GM21381 (cell line): ENCODE data around the gene PCDHGC5.

Experiments used
- ATAC-seq: cut with Tn5 transposase; IDR thresholded peaks from one replicate; pipeline ENCODE4 v1.9.1; 2021; ENCODE audit warnings: mild to moderate bottlenecking, moderate library complexity; ENCODE audit not compliant: unreplicated experiment

The PCDHGC5 gene

DNA sequence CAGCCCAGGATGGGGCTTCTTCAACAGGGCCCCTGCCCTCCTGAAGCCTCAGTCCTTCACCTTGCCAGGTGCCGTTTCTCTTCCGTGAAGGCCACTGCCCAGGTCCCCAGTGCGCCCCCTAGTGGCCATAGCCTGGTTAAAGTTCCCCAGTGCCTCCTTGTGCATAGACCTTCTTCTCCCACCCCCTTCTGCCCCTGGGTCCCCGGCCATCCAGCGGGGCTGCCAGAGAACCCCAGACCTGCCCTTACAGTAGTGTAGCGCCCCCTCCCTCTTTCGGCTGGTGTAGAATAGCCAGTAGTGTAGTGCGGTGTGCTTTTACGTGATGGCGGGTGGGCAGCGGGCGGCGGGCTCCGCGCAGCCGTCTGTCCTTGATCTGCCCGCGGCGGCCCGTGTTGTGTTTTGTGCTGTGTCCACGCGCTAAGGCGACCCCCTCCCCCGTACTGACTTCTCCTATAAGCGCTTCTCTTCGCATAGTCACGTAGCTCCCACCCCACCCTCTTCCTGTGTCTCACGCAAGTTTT is 23.6 kb downstream of the PCDHGC5 start:
- no peak for ATAC-seq

DNA sequence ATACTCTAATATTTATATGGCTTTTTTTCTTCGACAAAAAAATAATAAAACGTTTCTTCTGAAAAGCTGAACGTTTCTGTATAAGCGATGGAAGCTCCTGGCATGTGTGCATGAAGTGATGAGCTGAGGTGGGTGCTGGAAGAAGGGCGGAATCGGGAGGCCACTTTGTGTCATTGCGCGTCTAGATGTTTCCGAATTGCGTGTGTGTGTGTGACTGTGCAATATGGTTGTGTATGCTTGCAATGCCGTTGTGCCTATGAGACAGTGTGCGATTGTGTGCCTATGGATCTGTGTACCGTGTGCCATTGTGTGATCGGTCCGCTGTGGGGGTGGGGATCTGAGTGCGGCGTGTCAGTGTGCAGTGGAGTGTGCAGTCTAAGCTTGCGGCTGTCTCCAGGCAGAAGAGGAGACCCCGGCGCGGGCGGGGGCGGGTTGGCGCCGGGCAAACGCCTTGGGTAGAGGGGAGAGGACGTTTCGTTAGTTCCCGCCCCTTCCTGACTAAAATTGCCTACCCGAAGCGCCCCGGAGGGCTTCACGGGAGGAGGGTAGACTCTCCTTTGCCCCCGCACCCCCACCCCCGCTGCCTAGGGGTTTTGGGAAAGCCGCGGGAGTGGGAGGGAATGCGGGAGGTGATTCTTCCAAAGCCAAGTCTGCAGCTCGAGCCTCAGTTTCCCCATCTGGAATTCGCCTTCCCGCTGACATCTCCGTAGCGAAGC is 24.2 kb downstream of the PCDHGC5 start:
- no peak for ATAC-seq

DNA sequence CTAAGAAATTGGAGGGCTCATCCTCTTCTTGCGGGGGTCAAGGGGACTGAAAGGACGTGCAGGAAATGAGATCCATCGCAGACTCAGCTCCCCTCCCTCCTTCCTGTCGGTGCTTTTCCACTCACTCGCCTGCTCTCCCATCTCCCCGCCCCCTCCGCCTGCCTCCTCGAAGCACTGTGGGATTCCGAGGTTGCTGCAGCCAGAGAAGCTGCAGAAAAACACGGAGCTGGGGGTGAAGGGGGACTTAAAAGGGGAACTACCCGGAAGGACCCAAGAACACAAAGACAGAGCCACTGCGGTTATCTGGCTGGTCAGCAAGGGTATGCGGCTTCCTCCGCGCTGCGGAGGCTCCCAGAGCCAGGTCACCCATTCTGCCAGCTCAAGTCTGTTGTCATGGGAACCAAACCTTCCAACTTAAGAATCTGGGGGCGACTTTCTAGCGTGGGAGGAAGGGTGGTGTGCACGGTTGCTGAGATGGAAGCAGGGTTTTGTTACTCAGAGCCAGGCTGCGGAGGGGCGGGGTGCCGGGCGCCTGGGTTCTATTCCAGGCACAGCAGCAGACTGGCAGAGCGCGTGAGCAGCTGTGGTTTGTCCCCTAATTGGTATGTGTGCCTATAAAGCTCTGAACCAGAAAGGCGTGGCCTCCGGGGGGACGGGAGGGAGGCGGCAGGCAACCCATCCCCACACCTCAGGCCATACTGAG is 24.9 kb downstream of the PCDHGC5 start:
- ATAC-seq = no peak

DNA sequence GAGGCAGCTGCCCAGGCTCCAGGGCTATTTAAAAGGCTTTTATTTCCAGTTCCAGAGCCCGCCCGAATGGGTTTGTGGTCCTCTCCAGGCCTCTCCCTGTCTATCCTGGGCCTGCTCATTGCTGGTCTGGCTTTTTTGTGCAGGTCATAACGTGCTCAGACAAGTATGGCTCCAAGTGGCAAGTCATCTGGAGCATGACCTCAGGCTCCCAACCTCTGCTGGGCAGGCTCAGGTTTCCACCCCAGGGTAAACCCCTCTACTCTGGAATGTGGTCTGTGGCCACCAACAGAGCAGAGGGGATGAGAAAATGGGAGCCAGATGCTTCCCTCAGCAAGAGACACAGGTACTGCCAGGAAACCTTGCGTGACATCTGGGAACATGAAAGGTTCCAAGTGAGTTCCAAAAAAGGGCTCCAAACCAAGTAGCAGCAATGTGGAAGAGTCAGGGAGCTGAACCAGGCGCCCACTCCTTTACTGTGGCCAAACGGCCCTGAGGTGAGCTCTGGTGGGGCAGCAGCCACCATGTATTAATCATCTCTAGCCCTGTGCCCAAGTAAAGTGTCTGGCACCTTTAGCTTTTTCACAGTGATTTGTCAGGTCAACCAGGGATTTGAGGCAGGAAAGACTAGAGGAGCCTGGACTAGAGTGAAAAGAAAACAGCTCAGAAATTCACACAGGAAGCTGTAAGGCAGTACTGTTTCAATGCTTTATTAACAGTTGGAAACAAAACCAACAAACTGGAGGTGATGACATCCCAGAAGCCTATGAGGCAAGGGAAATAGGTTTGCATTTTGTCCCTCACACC is 25.7 kb downstream of the PCDHGC5 start:
- ATAC-seq = no peak

DNA sequence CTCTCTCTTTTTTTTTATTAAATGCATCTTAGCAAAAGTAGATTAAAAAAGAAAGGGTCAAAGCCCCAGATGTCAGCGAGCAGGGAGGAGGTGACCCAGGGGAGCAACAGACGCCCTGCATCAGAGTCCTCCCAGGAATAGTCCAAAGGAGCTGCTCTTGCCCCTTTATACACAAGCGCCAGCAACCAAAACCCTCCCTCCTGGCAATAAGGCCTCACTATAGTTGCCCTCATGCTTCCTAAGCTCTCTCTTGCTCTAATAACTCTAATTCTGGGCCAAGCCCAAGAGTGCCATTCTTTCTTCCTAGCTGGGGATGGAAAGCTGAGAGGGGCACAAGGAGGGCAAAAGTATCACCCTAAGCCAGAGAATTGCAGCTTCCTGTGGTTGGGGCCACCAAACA is 26.3 kb downstream of the PCDHGC5 start:
- ATAC-seq = no peak

DNA sequence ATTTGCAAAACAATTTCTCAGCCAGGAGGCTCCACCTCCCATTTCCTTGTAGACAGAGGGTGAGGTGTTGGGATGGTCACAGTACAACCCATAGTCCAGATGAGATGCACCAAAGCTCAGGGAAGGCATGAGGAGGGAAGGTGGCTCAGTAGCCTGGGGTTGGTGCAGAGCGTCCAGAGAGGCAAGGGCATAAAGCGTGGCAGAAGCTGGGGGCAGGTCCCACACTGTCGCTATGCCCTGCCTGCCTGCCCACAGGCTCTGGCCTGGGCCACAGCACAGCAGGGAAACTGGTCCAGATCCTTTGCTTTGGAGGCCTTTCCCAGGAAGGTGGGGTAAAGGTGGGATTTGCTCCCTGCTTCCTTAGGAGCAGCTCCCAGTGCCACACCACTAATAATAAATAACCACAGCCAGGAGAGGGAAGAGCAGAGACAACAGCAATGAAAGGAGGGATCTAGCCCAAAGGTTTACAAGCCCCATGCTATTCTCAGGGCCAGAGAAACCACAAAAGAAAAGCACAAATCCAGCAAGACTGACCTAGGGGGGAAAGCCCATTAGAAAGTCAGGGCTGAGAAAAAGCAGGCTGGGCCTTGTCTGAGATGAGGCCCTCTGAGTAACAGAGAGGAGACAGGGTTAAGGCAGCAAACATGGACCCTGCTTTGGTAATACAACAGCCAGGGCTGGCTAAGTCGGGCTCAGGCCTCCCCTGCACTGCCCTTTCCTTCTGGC is 27.2 kb downstream of the PCDHGC5 start:
- ATAC-seq = no peak

DNA sequence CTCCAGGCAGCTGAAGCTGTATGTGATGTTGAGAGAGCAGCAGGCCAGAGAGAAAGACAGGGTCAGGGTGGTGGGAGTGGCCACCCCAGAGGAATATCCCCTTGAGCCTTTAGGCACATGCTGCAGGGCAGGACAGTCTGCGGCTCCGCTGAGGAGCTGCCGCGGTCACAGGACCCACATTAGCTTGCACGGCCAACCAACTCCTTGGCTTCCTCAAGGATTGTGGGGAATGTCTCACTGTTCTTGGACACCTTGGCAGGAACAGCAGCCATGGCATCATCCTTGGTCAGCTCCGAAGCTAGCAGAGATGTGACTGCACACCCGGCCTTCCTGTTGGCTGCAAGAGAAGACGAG is 27.8 kb downstream of the PCDHGC5 start:
- no peak for ATAC-seq

DNA sequence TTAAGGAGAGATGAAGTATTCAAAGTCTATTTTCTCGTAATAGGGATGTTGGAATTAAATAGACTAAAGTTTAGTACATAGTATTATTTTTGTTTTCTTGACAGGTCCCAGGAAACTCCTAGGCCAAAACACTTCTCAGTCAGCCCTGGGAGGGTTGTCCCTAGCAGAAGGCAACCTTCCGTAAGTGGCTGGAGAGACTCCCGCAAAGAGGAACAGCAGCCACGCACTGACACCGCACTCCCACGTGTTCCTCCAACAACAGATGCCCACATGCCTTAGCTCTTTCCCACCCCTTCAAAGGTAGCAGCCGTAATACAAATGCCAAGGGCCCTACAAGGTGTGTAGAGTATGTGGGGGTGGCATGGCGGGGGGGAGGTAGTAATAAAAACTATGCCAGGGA is 28.4 kb downstream of the PCDHGC5 start:
- no peak for ATAC-seq

DNA sequence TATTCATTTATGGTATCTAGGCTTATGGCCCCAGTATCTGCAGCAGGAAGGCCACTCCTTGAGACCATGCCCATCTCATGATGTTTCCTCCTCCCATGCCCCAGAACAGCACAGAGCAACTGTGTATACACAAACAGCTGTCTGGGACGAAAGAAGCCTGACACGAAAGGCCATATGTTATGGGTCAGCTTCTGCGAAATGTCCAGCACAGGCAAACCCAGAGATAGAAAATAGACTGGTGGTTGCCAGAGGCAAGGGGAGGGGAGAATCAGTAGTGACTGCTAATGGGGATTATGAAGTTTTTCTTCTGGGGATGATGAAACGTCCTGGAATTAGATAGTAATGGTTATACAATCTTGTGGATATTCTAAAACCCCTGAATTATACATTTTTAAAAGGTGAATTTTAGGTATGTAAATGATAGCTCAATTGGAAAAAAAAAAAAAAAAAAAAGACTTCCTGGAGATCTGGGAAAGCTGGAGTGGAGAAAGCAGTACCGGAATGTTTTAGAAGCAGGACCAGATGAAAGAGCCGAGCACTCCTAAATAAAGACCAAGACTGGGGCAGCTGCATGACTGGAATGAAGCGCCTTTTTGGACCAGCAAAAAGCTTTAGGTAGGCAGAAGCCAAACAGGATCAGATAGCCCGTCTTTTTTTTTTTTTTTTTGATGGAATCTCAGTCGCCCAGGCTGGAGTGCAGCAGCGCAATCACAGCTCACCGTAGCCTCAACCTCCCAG is 29.2 kb downstream of the PCDHGC5 start:
- no peak for ATAC-seq

DNA sequence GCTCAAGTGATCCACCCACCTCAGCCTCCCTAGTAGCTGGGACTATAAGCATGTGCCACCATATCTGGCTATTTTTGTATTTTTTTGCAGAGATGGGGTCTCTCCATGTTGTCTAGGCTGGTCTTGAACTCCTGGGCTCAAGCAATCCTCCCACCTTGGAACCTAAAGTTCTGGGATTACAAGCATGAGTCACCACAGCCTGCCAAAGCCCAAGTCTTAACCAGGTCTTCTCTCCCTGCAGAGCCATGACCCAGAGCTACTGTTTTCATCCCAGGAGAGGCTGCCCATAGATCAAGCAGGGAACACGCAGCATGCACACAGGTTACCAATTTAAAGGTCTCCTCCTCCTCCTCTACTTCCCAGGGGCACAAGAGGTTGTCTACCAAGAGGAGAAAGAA is 29.7 kb downstream of the PCDHGC5 start:
- no peak for ATAC-seq

DNA sequence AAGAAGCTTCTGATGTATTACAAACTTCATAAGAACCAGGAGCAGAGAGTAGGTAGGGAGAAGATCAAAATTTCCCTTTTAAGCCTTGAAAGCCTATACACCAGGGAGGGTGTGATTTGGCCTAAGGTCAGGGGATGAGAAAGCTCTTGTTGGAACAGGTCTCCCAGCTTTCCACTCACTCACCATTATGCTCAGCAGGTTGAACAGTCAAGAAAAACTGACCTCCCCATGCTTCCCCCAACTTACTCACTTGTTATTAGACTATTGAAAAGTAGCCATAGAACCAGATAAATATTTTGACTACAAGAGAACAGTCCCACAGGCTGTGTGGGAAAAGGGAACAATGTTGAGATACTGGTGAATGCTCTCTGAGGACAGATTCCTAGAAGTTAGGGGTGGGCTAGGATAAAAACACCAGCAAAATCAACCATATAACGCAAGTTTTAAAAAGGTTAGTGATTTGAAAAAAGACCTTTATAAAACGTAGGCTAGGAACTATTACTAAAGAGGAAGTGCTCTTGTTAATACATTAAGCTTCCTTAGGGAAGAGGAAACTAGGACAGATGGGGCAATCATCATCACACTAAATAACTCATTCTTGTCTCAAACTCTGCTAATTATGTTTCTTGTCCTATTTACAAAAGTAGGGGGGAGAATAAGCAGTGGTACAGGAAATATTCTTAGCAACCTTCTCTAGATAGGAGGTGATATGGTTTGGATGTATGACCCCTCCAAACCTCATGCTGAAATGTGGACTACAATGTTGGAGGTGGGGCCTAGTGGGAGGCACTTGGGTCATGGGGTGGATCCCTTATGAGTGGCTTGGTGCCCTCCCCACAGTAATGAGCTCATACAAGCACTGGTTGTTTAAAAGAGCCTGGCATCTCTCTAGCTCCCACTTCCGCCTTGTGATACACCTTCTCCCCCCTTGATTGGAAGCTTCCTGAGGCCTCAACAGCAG is 31.0 kb downstream of the PCDHGC5 start:
- no peak for ATAC-seq

DNA sequence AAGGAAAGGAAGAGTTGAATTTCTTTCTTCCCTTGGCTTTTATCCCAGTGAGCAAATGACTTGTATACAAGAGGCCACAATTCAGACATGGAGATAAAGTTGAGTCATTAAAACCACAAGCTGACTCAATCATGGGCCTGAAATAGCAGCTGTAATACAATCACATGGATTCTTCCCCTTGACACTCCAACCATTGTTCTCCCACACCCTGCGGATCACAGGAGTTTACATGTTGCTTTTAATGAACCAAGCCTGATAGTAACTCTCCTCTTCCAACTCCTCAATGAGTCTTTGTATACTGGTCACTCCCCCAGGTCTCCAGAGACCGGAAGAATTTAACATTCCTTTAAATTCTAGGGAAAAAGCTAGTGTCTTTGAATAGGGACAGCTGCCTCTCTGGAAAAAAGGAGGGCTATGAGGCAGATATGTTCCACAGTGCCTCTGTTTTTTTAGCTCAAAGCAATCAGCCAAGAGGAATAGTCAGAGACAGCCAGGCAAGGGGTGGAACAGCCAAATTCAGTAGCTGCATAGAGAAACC is 32.4 kb downstream of the PCDHGC5 start:
- no peak for ATAC-seq

DNA sequence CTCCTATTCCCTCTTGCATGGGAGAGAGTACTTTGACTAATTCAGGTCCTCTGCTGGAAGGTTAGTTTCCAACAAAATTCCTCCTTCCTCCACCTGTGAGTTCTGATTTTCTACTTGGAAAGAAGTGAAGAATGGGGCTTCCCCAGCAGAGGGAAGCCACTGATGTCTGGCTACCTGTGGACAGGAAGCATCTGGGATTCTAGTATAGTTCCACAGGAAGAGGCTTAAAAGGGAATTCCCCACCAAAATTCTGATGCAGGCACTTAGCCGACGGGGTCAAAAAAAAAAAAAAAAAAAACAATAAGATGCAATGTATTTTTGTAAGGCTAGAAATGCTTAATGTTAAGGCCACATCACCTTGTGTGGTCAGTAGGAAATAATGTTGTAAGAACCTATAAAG is 33.4 kb downstream of the PCDHGC5 start:
- no peak for ATAC-seq

DNA sequence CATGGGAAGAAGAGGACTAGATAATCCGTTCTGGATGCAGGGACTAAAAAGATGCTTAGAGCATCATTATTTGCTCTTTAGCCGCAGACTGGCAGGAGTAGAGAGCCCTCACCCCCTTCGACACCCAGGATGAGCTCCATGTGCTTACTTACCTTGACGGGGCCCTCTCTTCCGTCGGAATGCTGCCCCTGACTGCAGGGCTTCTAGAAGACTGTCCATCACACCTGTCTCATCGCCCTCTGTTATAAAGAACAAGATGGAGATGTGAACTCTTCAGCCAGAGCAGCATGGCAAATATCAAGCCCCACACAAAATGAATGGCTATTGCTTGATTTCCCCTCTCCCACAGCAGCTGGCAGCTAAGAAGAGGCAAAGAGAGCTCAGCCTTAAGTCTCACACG is 35.1 kb downstream of the PCDHGC5 start:
- ATAC-seq = no peak

DNA sequence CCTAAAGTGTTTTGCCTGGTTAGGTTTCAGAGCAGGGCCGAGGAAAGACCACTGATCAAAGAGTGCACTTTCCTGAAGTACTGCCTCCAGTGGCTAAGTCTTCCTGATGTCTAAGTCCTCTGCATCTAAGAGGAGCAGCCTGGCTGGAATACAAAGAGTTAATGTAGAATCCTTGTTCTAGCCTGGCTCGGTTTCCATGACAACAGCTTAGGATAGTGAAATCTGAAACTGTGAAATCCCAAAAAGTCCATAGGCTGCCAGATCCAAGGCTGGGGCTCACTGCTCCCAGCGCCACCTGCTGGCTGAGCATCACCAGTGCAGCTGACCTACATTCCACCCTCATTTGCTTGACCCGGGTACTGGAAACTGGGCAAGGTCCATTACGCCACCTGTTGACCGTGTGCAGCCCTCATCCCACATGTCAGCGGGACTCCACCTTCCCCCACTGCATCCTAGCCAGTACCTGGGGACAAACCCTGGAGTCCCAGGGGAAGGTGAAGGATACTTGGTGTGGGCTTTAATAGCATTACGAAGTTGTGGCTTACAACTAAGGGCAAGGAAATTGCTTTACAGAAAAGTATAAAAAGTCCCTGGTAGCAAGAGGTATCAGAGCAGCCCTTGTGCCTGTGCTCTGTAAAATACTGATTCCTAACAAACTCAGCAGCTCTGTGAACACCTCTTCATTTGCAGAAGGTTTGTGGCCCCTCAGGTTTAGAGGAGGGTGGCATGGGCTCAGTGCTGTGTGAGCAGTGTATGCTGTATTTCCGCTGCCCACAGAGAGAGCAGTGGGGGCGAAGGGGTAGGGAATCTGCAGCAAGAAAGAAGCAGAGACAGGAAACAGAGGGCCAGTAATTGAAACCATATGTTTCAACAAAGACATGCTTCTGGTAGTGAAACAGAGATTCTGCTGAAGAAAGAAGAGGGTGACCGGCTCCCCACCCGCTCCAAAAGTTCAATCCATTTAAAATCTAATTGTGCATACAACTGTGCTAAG is 36.0 kb downstream of the PCDHGC5 start:
- peak; percentile 76 for ATAC-seq

DNA sequence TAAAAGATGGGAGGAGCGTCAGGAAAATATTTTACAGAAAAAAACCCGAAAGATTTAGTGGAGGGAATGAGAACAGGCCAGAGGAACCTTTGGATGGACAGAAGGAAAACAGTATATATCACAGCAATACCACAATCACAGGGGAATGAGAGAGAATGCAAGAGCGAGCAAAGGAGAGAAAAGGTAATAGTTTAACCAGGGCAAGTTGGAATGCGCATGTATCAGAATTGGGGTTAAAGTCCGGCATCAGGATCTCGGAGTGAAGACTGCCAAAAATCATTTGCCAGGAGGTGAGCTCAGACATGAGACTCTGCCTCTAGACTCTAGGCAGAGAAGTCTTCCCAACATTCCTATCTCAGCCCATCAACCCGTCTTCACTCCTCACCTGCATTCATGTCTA is 36.8 kb downstream of the PCDHGC5 start:
- no peak for ATAC-seq

DNA sequence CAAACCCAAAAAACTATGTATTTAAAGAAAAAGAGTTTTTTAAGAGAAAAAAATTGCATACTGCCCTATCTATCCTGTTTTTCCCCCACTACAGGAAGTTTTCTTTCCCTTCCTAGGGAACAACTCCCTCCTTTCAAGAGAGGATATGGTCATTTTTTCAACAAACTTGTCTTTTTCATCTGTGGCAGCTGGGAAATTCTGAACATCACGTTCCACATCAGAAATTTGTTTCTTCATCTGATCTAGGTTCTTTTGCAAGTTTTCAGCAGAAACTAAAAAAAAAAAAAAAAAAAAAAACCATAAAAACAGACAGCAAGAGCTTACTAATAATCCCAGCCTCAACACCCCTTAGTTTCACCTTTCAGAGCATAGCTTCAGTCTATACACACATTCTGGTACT is 38.5 kb downstream of the PCDHGC5 start:
- ATAC-seq = no peak
